Measurements from ENCODE around the gene TPD52L1. TPM values are rescaled to one million over a fixed set of nuclear protein-coding genes. Genes with fewer than 3 reads are reported as not detected.

The TPD52L1 gene
- polyA plus RNA-seq, 12 donors, result 27.7 to 64.9 (median 48.9) TPM; not detected in 1

- DNase-seq, result no peak
Measured at GRCh38 chr6:125232466-125232865, 78.9 kb downstream of the TPD52L1 start.

DNA sequence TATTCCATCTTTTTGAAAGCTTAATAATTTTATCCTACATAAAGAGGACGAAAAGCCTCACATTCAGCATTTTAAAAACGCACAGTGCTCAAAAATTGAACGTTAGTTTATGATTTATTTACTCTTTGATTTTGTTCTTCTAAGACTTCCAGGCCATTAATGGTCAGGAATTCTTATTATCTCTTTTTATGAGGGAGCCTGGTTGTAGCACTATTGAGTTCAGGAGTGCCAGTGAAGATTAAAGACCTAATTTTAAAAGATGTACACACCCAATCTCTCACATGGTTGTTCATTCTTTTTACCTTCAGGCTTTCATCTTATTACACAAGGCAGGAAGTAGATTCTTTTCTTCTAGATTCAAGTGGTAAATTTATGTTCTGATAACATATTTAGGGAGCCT, 79.6 kb downstream of the TPD52L1 start:
- DNase-seq, result no peak

- no peak for DNase-seq
Measured at GRCh38 chr6:125236536-125237327, 83.2 kb downstream of the TPD52L1 start.

- no peak for DNase-seq
Measured at GRCh38 chr6:125237764-125238163, 84.2 kb downstream of the TPD52L1 start.

GRCh38 chr6:125245109-125245508, 91.5 kb downstream of the TPD52L1 start:
- no peak for DNase-seq

- DNase-seq, result no peak
Measured at GRCh38 chr6:125245523-125246264, 92.1 kb downstream of the TPD52L1 start.

DNA sequence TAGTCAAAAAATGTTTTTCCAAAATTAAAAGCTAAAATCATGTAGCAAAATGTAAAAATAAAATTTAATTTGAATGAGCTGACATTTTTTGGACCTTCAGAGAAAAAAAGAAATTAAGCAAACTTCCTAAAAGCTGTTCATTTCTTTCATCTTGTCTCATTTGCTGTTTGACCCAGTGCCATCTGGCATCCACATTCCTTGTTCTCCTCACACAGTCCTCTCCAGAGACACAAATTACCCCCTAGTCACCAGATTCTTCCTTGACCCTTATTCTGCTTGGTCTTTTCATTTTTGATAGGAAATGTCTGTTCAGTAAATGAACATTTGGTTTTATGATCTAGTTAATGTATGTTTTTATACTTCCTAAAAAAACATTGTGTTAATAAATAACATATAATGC, 93.0 kb downstream of the TPD52L1 start:
- DNase-seq, result no peak

DNA sequence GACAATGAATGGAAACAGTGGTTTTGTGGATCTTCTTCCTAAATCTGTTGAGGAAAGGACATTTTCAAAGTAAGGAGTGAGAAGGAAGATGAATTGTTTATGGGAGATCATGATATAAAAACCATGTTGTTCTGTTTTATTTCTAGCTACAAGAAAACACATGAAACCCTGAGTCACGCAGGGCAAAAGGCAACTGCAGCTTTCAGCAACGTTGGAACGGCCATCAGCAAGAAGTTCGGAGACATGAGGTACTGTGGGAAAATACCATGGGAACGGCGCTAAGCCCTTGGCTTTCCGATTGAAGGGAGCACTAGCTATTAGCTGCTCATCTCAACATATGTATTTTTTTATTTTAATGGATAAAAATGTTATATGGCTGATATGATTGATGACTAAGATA, 94.6 kb downstream of the TPD52L1 start:
- DNase-seq, result no peak

DNA sequence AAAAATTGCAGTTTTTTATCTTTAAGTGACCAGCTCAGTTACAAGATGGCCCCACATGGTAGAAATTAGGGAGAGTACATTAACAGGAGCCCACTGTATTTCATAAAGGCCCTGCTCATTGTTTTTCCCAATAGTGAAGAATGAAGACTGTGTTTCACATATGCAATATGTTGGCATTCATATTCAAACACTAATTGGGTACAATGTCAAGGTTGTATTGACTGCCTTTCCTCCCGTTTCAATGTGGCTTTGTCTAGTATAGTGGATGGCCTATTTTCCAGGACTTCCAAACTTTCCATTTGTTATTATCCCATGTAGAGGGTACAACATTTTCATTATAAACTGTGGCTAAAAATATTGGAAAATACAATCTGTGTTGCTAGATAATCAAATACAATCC, 96.9 kb downstream of the TPD52L1 start:
- no peak for DNase-seq

GRCh38 chr6:125251516-125252220, 98.1 kb downstream of the TPD52L1 start:
- DNase-seq, result no peak

- no peak for DNase-seq
Measured at GRCh38 chr6:125252891-125253290, 99.3 kb downstream of the TPD52L1 start.

DNA sequence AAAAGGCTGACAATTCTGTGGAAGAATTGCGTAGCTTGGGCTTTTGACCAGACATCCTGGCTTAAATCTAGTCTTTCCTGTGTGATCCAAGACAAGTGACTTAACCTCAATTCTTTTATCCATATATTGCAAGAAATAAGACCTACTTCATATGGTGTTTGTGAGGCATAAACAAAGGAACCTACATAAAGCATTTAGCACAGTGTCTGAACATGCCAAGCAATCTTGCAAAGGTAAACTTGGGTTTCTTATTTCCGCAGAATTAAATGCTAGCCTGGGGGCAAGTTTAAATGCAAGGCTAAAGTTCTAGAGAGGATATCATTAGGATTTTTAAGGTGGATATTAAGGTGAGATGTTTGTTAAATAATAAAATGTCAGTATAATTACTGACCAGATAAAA, 100.3 kb downstream of the TPD52L1 start:
- DNase-seq, result no peak

- no peak for DNase-seq
Measured at GRCh38 chr6:125254321-125254720, 100.7 kb downstream of the TPD52L1 start.

DNA sequence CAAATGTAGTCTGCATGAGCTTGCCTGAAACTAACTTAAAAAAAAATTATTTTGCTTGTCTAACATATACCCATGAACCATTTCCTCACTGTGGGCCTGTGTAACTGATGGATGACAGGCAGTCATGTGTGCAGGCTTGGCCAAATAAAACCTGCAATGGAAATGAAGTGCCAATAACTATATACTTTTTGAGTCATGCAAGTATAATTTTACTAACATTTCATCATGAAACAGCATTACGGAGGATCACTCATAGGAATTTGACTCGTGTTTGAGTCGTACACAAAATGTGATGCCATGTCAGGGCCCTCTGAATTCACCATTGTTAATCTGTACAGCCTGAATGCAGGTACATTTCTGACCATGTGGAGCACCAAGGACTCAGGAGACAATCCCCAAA, 101.6 kb downstream of the TPD52L1 start:
- DNase-seq, result no peak

DNA sequence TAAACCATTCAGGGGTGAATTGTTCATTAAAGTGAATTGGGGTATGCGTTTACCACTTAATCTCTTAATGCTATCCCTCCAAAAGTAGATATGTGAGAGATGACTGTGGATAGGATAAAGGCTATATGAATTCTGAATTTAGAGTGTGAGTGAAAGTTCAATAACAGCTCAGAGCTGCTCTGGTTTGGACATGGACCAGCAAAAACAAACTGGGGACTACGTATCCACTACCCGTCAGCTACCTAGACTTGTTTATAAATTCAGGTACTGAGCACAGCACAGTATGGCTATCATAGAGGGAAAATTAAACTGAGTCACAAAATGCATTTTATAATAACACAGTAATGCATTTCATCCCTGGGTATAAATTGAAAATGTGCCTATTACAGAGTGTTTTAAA, 103.8 kb downstream of the TPD52L1 start:
- DNase-seq, result no peak

- no peak for DNase-seq
Measured at GRCh38 chr6:125258651-125259353, 105.2 kb downstream of the TPD52L1 start.

GRCh38 chr6:125259354-125259736, 105.8 kb downstream of the TPD52L1 start:
- DNase-seq, result no peak

DNA sequence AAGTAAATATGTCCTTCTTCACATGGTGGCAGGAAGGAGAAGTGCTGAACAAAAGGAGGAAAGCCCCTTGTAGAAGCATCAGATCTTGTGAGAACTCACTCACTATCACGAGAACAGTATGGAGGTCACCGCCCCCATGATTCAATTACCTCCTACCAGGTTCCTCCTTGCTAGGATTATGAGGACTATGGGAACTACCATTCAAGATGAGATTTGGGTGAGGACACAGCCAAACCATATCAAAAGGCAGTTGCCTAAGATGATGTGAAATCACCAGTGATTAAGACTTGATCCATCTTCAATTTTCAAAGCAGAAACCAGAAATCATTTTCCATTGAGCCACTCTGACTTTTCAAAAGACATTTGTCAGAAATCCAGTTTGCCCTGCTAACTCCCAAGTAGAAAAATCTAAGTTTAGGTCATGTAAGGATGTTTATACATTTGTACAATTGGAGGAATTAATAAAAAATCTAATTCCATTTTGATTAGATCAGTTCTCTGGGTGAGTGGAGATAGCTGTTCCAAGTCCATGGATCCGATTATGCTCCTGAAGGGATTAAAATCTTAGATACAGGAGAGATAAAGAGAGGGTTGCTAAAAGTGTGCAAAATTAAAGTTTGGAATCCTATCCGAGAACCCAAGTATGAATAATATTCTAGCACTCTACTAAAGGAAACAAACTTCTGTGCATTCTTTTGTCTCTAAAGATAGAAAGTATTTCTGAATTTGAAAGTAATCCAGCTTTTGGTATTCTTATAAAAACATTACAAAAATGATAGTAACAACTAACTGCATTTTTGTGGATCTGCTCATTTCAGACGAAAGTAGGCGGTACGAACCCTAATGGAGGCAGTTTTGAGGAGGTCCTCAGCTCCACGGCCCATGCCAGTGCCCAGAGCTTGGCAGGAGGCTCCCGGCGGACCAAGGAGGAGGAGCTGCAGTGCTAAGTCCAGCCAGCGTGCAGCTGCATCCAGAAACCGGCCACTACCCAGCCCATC, 108.7 kb downstream of the TPD52L1 start:
- no peak for DNase-seq

DNA sequence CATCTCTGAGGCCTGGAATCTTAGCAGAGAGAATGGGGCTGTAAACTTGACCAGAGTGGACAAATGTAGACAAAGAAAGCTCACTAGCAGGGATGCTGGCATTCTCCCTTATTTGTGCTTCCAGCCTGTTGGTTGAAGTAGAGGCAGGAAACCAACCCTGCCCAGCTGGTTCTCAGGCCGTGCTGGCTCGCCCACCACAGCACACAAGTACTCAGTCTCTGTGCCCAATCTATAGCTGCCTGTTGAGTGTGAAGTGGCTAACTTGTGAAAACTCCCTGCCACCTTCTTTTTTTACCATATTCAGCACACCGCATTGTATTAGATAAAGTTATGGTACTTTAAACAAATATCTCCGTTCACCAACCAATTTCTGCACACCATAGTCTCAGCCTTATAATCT, 110.9 kb downstream of the TPD52L1 start:
- DNase-seq, result no peak

DNA sequence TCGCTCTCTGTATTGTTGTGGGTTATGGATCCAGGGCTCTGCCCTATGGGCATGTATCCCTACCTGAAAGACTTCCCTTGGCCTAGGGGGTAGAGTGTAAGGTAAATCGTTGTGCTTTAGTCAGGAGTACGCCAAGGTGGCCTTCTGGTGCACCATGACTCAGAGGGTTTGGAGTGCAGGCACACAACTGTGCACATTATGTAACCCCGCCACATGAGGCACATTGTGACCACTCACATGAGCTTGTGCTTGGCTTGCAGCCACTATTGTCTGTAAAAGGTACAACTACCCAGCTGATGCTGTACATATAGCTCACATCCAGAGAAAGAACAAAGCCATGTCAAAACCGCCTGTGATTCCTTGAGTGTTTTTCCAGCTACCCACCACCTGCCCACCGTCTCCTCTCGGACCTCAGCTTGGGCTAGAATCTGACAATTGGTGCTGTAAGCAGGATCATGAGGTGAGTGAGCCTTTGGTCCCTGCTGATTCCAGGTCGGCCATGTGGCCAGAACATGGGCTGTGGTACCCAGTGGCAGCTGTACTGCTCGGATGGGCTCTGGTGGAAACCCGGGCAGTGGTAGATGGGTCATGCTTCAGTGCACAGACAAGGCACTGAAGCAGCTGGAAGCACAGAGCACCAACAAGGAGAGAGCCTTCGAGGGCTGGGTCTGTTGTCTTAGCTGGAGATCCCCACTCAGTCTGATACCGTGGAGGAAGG, 114.4 kb downstream of the TPD52L1 start:
- DNase-seq, result no peak

Data from muscle of arm (tissue), 12 donors.